Endothelial cell of umbilical vein (primary cell): Measurements from ENCODE around the gene DCC. TPM values are rescaled to one million over a fixed set of nuclear protein-coding genes. Genes with fewer than 3 reads are reported as not detected.

Experiments
- BruUV-seq: library from RNA; stranded (reverse); fragments of 400-500 nt; replicated peaks from 2 replicates; lab custom pipeline; 2021; lab: Mats Ljungman, UMichigan
- CTCF ChIA-PET: fragments of 300-600, 350-600 bp; sonication (Branson Sonifier 250); formaldehyde crosslinking; loops from one replicate; lab custom pipeline; 2021; ENCODE audit warnings: antibody characterized with exemption, inconsistent platforms; lab: Charles Lee
- POLR2A ChIA-PET: fragments of 300-600, 350-600 bp; sonication (Branson Sonifier 250); formaldehyde crosslinking; loops from one replicate; lab custom pipeline; 2021; ENCODE audit warnings: antibody characterized with exemption, inconsistent platforms; lab: Charles Lee
- DNase-seq: peaks from one replicate; pipeline ENCODE4 v3.0.0-alpha.2; 2011; ENCODE audit warnings: low read depth, low spot score
- FAIRE-seq: peaks from 2 replicates; lab custom pipeline; 2011; peaks lifted over from hg19 to GRCh38; lab: Jason Lieb, UNC
- H2AFZ ChIP-seq: 2 replicates; pipeline ENCODE4 v1.6.0; 2012; ENCODE audit warnings: low read depth, low read length, control low read depth, inconsistent platforms
- H3K27ac ChIP-seq: 2 replicates; pipeline ENCODE4 v1.5.1; 2011; ENCODE audit warnings: low read depth, mild to moderate bottlenecking, control low read depth, low read length, moderate library complexity; ENCODE audit not compliant: insufficient read depth
- H3K27me3 ChIP-seq, 2 experiments: 2 replicates each; pipeline versions ENCODE4 v1.6.0 to v1.6.1; 2011; ENCODE audit warnings: low read length in 2 of 2, mixed read lengths in 1 of 2; ENCODE audit not compliant: control insufficient read depth in 2 of 2, insufficient read depth in 2 of 2
- H3K36me3 ChIP-seq, 2 experiments: 2 replicates in 1 of 2; 3 replicates in 1 of 2; pipeline ENCODE4 v1.5.1; 2011; ENCODE audit warnings: low read length in 2 of 2, mild to moderate bottlenecking in 1 of 2, moderate library complexity in 1 of 2; ENCODE audit not compliant: control insufficient read depth in 2 of 2, insufficient read depth in 2 of 2; ENCODE audit errors: extremely low read depth in 1 of 2
- H3K4me1 ChIP-seq: 3 replicates; pipeline ENCODE4 v1.5.1; 2011; ENCODE audit warnings: mild to moderate bottlenecking, low read length; ENCODE audit not compliant: control insufficient read depth, insufficient read depth; ENCODE audit errors: extremely low read depth
- H3K4me2 ChIP-seq: 2 replicates; pipeline ENCODE4 v1.6.1; 2011; ENCODE audit warnings: low read length, control low read depth, mixed read lengths; ENCODE audit not compliant: insufficient read depth
- H3K4me3 ChIP-seq, 3 experiments: fragments of 200-600 bp in 1 of 3; sonication (generic), shearing (Covaris generic) in 1 of 3; replicated peaks in 1 of 3; 2 replicates each; pipeline ENCODE4 v1.5.1; 2011 to 2016; ENCODE audit warnings: control low read depth in 3 of 3, low read length in 3 of 3, mild to moderate bottlenecking in 2 of 3, inconsistent platforms in 1 of 3, low read depth in 1 of 3, moderate library complexity in 1 of 3; ENCODE audit not compliant: insufficient read depth in 1 of 3
- H3K79me2 ChIP-seq: 2 replicates; pipeline ENCODE4 v1.6.0; 2012; ENCODE audit warnings: low read length, inconsistent platforms; ENCODE audit not compliant: control insufficient read depth, insufficient read depth
- H3K9ac ChIP-seq: replicated peaks from 2 replicates; pipeline ENCODE3; 2011; ENCODE audit warnings: low read length, control low read depth; ENCODE audit not compliant: insufficient read depth; ENCODE audit errors: extremely low read depth
- H3K9me1 ChIP-seq: replicated peaks from 3 replicates; pipeline ENCODE4 v1.6.0; 2011; ENCODE audit warnings: mild to moderate bottlenecking, low read length; ENCODE audit not compliant: control insufficient read depth, insufficient read depth; ENCODE audit errors: extremely low read depth
- H3K9me3 ChIP-seq: replicated peaks from 2 replicates; pipeline ENCODE4 v1.5.1; 2012; ENCODE audit warnings: low read length, inconsistent platforms; ENCODE audit not compliant: control insufficient read depth, insufficient read depth
- H4K20me1 ChIP-seq: replicated peaks from 2 replicates; pipeline ENCODE3; 2011; ENCODE audit warnings: mild to moderate bottlenecking, low read length; ENCODE audit not compliant: control insufficient read depth, insufficient read depth; ENCODE audit errors: extremely low read depth
- EZH2 ChIP-seq: IDR thresholded peaks from 2 replicates; pipeline ENCODE4 v1.6.1; 2012; ENCODE audit warnings: borderline replicate concordance, low read depth, mild to moderate bottlenecking, moderate library complexity, low read length, inconsistent platforms; ENCODE audit not compliant: severe bottlenecking
- FOS ChIP-seq: IDR thresholded peaks from 2 replicates; pipeline ENCODE4 v1.6.1; 2011; ENCODE audit warnings: mild to moderate bottlenecking, low read length, moderate library complexity, borderline replicate concordance; ENCODE audit not compliant: insufficient read depth
- GATA2 ChIP-seq: IDR thresholded peaks from 2 replicates; pipeline ENCODE4 v1.7.0; 2011; ENCODE audit warnings: low read depth, mild to moderate bottlenecking, moderate library complexity, mixed read lengths, low read length; ENCODE audit not compliant: insufficient read length, insufficient read depth
- JUN ChIP-seq: IDR thresholded peaks from 2 replicates; pipeline ENCODE4 v1.6.1; 2011; ENCODE audit warnings: borderline replicate concordance, low read depth; ENCODE audit not compliant: insufficient read length, insufficient read depth
- MAX ChIP-seq: IDR thresholded peaks from 2 replicates; pipeline ENCODE4 v1.6.1; 2011; ENCODE audit not compliant: insufficient read depth, insufficient read length
- MYC ChIP-seq: IDR thresholded peaks from one replicate; pipeline ENCODE4 v1.6.1; 2011; ENCODE audit warnings: mild to moderate bottlenecking, low read depth, low read length
- POLR2A ChIP-seq: IDR thresholded peaks from 2 replicates; pipeline ENCODE4 v1.6.1; 2012; ENCODE audit warnings: low read depth, mild to moderate bottlenecking, control low read depth, low read length
- POLR2AphosphoS5 ChIP-seq: IDR thresholded peaks from 2 replicates; pipeline ENCODE4 v1.6.1; 2012; ENCODE audit warnings: low read depth, mild to moderate bottlenecking, control low read depth, low read length, moderate library complexity; ENCODE audit not compliant: insufficient read depth
- dilution Hi-C: fragments of 300-500 bp; cut with MboI; formaldehyde crosslinking; loops from one replicate; pipeline ENCODE4 v1.15.0; 2019; ENCODE audit warnings: low sequenced_read_pairs; ENCODE audit not compliant: extremely low pct_ligation_motif_present
- intact Hi-C: fragments of 100-400 bp; cut with micrococcal nuclease; formaldehyde crosslinking; loops from one replicate; pipeline ENCODE4 v1.10.0; 2022
- polyA plus RNA-seq, 4 experiments: library from polyadenylated mRNA; depleted of rRNA in 3 of 4; stranded (reverse) in 3 of 4; unstranded in 1 of 4; fragments of >200 nt; gene quantifications; 2 replicates each; pipeline versions ENCODE4 v1.2.1 to v1.2.3, GENCODE V29; 2011 to 2012; ENCODE audit warnings: missing spikeins in 1 of 4
- total RNA-seq: library from RNA; stranded (reverse); gene quantifications from 2 replicates; pipeline ENCODE4 v1.2.3, GENCODE V29; 2021
- TF ChIP-seq, protein P1 (sequence below), 2 donors: IDR thresholded peaks; 1 replicate in 1 of 2; 2 replicates in 1 of 2; pipeline ENCODE4 v1.5.1; 2011; ENCODE audit warnings: low read length in 2 of 2, mild to moderate bottlenecking in 2 of 2, moderate library complexity in 2 of 2, control low read depth in 1 of 2, inconsistent platforms in 1 of 2, low read depth in 1 of 2; ENCODE audit not compliant: insufficient read depth in 1 of 2; ENCODE audit errors: extremely low read depth in 1 of 2

Gene DCC
- total and polyA plus RNA-seq, 2 donors (not counting 3 experiments of a cell fraction or from before 2014, with no cell fraction given), result not detected

- dilution Hi-C loops, result no loop called here
- Histone ChIP-seq H3K27me3 (no peaks in the 10 kb centered on the region), H3K9ac (no peak overlapping the region), H3K4me2 (no peak overlapping the region), H3K36me3 (no peaks in the 10 kb centered on the region), H3K79me2 (no peaks in the 10 kb centered on the region), H4K20me1 (no peaks in the 10 kb centered on the region), H3K27ac (no peak overlapping the region), H3K4me3 (no peak overlapping the region), H3K4me1 (no peaks in the 10 kb centered on the region), H2AFZ (no peak overlapping the region), H3K9me1 (no peaks in the 10 kb centered on the region), H3K9me3 (no peaks in the 10 kb centered on the region)
- no peak for TF ChIP-seq MYC
- no peak for TF ChIP-seq EZH2
- no peak for TF ChIP-seq FOS
- TF ChIP-seq JUN, result no peak
- no peak for TF ChIP-seq POLR2AphosphoS5
- no peak for TF ChIP-seq MAX
- no peak for TF ChIP-seq POLR2A
- no peak for TF ChIP-seq GATA2
- TF ChIP-seq, protein P1, sequence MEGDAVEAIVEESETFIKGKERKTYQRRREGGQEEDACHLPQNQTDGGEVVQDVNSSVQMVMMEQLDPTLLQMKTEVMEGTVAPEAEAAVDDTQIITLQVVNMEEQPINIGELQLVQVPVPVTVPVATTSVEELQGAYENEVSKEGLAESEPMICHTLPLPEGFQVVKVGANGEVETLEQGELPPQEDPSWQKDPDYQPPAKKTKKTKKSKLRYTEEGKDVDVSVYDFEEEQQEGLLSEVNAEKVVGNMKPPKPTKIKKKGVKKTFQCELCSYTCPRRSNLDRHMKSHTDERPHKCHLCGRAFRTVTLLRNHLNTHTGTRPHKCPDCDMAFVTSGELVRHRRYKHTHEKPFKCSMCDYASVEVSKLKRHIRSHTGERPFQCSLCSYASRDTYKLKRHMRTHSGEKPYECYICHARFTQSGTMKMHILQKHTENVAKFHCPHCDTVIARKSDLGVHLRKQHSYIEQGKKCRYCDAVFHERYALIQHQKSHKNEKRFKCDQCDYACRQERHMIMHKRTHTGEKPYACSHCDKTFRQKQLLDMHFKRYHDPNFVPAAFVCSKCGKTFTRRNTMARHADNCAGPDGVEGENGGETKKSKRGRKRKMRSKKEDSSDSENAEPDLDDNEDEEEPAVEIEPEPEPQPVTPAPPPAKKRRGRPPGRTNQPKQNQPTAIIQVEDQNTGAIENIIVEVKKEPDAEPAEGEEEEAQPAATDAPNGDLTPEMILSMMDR (IDR thresholded peaks at IDR 0.05; ENCODE audit: extremely low read depth in 1 of 2, insufficient read depth in 1 of 2, low read depth in 1 of 2, low read length in 2 of 2), result no peak
- ChIA-PET CTCF (no interaction called here), POLR2A (no interaction called here)
- no peak for DNase-seq
- FAIRE-seq, result no peak
- BruUV-seq, result no TSS peak
- intact Hi-C loops, result no loop called here
Observed at GRCh38 chr18:52486052-52486451, 146.1 kb downstream of the DCC start.
